Ovary (tissue), 3 donors: ENCODE measurements around the gene PTPN21.
"Not testable (repeated sequence)": the region's sequence is repeated elsewhere in the genome, so short reads cannot be mapped to it uniquely, and the experiment has no call there.

ENCODE experiments used
- POLR2A ChIP-seq: fragments of 450-650 bp; IDR thresholded peaks from one replicate; pipeline ENCODE4 v1.6.1; 2017; ENCODE audit warnings: antibody characterized with exemption, mild to moderate bottlenecking, moderate library complexity
- TF ChIP-seq, protein P1 (sequence below), 3 donors: fragments of 450-650 bp in 2 of 3; fragments of 200-600 bp in 1 of 3; IDR thresholded peaks; one replicate each; pipeline versions ENCODE4 v1.5.1 to v1.8.0; 2016 to 2022; ENCODE audit warnings: antibody characterized with exemption in 3 of 3, mild to moderate bottlenecking in 1 of 3
- donor health status: DM: no; HTN: no; CAD: no.

DNA sequence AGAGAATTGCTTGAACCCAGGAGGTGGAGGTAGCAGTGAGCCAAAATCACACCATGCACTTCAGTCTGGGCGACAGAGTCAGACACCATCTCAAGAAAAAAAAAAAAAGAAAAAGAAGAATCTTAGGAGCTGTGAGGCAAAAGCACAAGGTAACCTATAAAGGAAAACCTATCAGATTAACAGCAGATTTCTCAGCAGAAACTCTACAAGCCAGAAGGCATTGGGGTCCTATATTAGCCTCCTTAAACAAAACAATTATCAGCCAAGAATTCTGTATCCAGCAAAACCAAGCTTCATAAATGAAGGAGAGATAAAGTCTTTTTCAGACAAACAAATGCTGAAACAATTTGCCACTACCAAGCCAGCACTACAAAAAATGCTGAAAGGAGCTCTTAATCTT is 24.9 kb downstream of the PTPN21 start:
- TF ChIP-seq, protein P1, sequence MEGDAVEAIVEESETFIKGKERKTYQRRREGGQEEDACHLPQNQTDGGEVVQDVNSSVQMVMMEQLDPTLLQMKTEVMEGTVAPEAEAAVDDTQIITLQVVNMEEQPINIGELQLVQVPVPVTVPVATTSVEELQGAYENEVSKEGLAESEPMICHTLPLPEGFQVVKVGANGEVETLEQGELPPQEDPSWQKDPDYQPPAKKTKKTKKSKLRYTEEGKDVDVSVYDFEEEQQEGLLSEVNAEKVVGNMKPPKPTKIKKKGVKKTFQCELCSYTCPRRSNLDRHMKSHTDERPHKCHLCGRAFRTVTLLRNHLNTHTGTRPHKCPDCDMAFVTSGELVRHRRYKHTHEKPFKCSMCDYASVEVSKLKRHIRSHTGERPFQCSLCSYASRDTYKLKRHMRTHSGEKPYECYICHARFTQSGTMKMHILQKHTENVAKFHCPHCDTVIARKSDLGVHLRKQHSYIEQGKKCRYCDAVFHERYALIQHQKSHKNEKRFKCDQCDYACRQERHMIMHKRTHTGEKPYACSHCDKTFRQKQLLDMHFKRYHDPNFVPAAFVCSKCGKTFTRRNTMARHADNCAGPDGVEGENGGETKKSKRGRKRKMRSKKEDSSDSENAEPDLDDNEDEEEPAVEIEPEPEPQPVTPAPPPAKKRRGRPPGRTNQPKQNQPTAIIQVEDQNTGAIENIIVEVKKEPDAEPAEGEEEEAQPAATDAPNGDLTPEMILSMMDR (IDR thresholded peaks at IDR 0.05): not testable (repeated sequence)
- TF ChIP-seq POLR2A: not testable (repeated sequence)
